Umbilical cord (tissue), 2 donors: ENCODE results near the gene STAM. TPM values are rescaled to one million over a fixed set of nuclear protein-coding genes. Genes with fewer than 3 reads are reported as not detected.
"Not testable (repeated sequence)": the region's sequence is repeated elsewhere in the genome, so short reads cannot be mapped to it uniquely, and the experiment has no call there.

ENCODE experiments used
- DNase-seq: peaks from one replicate; pipeline ENCODE4 v3.0.0-alpha.2; 2015; ENCODE audit warnings: low spot score
- total RNA-seq: library from RNA; depleted of rRNA; stranded (reverse); fragments of >200 nt; gene quantifications from one replicate; pipeline ENCODE4 v1.2.3, GENCODE V29; 2014; ENCODE audit warnings: low replicate concordance; ENCODE audit not compliant: insufficient read depth

Gene STAM
- 14.7 TPM for total RNA-seq

DNA sequence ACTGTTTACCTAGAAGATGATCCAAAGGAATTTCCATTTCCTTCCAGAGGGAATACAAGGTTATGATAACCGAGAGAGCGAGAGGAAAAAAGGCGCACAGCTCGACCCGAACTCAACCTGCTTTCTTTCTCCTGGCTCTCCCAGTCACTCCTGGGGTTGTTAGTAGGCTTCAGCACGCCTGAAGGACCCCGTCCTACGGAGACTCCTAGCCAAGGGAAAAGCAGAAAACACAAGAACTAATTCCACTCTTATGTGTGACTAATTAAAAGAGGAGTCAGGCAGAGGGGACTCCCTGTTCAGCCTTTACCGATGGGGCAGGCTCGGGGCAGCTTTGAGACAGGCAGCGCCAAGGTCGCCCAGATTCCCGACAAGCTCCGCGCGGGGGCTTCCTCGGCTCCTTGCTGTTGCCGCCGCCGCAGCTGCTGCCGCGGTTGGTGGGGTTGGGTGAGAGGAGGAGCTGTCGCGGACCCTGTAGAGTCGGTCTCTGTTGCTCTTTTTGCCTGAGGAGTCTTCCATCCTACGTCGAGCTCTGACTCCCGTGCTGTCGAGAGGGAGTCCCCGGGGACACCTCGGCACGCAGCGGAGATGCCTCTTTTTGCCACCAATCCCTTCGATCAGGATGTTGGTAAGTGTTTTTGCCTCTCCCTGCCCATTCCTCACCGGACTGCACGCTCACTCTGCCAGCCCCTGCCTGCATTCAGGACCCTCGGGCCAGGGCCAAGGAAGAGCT is at the start of gene STAM:
Gene STAM (plus strand): TSS at position 397 of the 730 bp plus-strand sequence. CDS start 189 bp downstream, at position 586.
- DNase-seq: peak; percentile 96

- DNase-seq: no peak
Measured at GRCh38 chr10:17597386-17597785, 46.6 kb upstream of the STAM start.

GRCh38 chr10:17599089-17599488 is 44.9 kb upstream of the STAM start:
- DNase-seq: peak; percentile 6

DNA sequence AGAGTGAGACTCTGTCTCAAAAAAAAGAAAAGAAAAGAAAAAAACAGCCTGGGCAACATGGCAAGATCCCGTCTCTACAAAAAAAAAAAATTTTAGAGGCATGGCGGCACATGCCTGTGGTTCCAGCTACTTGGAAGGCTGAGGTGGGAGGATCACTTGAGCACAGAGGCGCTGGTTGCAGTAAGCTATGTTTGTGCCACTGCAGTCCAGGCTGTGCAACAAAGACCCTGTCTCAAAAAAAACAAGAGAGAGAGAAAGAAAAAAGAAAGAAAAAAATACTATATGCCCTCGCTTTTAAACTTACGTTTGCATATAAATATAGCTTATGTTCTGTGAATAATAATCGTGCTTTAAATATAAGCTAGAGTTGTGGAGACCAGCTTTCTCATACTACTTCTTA is 38.0 kb upstream of the STAM start:
- DNase-seq: no peak

DNA sequence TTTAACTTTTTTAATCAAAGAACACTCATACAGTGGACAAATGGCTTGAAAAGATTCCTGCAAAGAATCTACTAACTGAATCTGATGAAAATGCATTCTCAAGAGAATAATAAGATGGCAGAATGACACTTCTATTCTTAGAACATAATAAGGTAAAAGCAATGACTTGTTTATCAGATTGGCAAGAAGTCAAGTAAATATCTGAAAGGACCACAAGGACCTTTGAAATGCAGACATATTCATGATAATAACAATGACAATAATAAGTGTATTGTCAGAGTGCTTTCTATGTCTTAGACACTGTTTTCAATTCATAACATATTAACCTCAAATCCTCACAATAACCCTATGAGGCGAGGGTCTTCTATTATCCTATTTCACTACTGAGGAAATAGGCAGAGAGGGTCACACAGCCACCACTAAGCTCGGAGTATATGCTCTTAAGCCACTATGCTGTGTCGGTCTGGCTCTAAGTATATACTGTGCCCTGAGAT is 37.4 kb upstream of the STAM start:
- no peak for DNase-seq

GRCh38 chr10:17607060-17607459 is 36.9 kb upstream of the STAM start:
- no peak for DNase-seq

DNA sequence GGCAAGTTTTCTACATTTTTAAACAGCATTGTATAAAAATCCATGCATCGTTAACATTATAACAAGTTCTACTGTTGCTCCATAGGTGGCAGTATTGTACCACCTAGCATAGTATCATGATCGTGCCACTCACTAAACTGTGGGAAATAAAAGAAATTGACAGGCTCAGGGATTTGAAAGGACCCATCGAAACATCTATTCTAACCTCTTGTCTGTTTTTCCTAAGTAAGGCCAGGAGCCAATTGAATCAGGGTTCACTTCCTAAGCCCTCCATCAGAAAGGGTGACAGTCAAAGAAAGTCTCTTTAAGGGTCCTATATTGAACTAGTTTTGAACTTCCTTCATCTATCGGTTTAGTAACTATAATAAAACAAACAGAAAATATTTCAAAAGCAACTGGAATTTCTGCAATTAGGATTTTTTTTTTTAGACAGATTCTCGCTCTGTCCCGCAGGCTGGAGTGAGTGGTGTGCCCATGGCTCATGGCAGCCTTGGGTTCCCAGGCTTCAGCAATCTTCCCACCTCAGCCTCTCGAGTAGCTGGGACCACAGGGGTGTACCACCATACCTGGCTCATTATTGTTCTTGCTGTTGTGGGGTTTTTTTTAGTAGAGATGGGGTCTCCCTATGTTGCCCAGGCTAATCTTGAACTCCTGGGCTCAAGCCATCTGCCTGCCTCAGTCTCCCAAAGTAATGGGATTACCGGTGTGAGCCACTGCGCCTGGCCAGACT is 36.2 kb upstream of the STAM start:
- peak; percentile 50 for DNase-seq

- DNase-seq: no peak
Measured at GRCh38 chr10:17609523-17610079, 34.4 kb upstream of the STAM start.

GRCh38 chr10:17616403-17617030 is 27.4 kb upstream of the STAM start:
- DNase-seq: peak; percentile 38

GRCh38 chr10:17617031-17617911 is 26.7 kb upstream of the STAM start, which contains the start of gene HACD1:
Gene HACD1, minus strand, starts transcription at chr10:17617374. Its CDS starts 35 bp downstream, at chr10:17617339.
- DNase-seq: peak; percentile 56

DNA sequence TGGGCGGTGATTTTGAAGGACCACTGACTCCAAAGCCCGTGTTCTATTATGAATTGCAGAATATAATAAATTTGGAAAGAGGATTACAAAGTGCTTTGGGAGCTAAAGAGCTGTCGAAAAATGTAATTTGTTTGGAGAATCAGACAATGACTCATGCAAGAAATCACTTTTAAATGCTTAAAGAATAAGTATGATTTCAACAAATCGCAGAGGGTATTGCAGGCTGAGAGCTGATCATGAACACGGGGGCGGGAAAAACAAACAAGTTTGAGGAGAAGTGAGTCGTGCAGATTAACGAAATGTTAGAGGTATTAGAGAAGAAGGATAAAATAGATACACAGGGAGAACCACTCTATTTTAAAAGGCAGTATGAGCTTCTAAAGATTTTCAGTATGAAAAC is 21.9 kb upstream of the STAM start:
- DNase-seq: no peak

- DNase-seq: no peak
Measured at GRCh38 chr10:17624996-17625395, 19.0 kb upstream of the STAM start.

- DNase-seq: no peak
Measured at GRCh38 chr10:17626656-17627055, 17.3 kb upstream of the STAM start.

GRCh38 chr10:17632590-17632989 is 11.4 kb upstream of the STAM start:
- DNase-seq: not testable (repeated sequence)

DNA sequence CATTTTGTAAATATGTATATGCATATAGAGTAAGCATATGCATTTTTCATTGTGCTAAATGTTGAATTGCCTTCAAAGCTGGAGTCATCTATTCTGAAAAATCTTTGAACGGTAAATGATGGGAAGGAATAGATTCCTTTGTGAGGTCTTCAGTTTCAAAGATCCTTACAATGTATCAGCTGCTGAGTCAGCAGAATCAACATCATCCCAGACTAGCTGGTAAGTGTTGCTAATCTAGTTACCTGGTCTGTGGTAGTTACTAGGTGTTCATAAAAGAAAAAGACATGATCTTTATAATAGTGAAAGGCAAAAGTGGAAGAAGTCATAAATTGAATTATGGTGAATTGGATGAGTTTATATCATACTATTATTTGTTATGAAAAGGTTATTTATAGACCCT is 10.6 kb upstream of the STAM start:
- no peak for DNase-seq

DNA sequence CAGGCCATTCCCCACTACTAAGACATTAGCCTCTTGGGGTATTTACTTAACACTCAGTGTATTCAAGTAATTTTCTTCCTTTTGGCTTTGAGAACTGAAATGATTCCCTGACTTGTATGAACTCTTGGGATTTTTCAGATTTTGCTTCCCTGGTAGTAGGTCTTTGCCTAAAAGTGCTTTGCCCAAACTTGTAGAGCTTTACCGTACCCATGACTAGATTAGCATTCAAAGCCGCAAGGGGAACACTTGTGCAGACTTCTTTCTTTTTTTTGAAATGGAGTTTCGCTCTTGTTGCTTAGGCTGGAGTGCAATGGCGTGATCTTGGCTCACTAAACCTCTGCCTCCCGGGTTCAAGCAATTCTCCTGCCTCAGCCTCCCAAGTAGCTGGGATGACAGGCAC is 6.1 kb upstream of the STAM start:
- no peak for DNase-seq

DNA sequence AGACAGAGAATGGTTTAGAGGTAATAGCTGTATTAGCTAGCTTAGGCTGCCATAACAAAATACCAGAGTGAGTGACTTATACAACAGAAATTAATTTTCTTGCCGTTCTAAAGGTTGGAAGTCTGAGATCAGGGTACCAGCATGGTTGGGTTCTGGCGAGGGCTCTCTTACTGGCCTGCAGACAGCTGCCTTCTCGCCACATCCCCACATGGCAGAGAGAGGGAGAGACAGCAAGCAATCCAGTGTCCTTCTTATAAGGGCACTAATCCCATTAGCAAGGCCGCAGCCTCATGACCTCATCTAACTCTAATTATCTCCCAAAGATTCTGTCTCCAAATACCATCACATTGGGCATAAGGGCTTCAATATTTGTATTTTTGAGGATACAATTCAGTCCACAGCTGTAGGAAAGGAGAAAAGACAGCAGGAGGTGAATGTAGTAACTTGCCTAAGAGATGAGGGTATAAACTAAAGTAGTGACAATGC is 3.6 kb upstream of the STAM start:
- no peak for DNase-seq

GRCh38 chr10:17643339-17643754 is 604 bp upstream of the STAM start:
- DNase-seq: no peak

GRCh38 chr10:17644485-17644943 is 563 bp downstream of the STAM start:
- no peak for DNase-seq

DNA sequence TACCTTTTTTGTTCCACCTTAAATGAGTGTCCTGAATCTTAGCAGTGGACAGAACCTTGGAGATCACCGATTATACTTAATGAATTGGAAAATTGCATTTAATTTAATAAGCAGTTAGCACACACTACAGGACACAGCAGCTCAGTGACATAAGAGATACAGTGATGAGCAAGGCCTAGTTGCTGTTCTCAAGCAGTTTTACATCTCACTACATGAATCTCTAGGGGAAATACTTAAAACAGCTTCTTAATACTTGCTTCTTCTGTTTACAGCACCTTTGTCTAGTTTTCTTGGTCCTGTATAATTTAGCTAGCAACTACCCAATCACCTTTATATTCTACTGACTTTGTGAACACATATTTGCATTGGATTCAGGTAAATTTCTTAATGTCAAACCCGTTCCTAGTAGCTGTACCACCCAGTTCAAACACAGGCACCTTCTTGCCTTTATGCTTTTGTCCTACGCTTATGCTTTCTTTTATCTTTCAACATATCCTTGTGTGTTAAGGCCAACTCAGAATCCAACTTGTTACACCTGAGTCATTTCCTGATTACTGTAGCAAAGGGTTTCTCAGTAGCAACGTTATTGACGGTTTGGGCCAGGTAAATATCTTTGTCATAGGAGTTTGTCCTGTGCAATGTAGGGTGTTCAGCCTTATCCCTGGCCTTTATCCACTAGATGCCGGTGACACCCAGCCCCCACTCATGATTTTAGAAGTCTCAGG is 1.8 kb downstream of the STAM start:
- no peak for DNase-seq
